Keratinocyte (primary cell): ENCODE measurements around the gene RIC3. TPM values are rescaled to one million over a fixed set of nuclear protein-coding genes. Genes with fewer than 3 reads are reported as not detected.

ENCODE experiments used
- DNase-seq: peaks from one replicate; pipeline ENCODE4 v3.0.0-alpha.2; 2011; ENCODE audit warnings: low read depth, missing footprints, low spot score
- FAIRE-seq: peaks from 2 replicates; lab custom pipeline; 2011; peaks lifted over from hg19 to GRCh38; lab: Jason Lieb, UNC
- H2AFZ ChIP-seq: 2 replicates; pipeline ENCODE4 v1.6.0; 2012; ENCODE audit warnings: low read length, control low read depth, inconsistent platforms; ENCODE audit not compliant: control insufficient read depth
- H3K27ac ChIP-seq: 2 replicates; pipeline ENCODE4 v1.5.1; 2011; ENCODE audit warnings: low read length; ENCODE audit not compliant: control insufficient read depth, insufficient read depth
- H3K27me3 ChIP-seq: 3 replicates; pipeline ENCODE4 v1.6.0; 2011; ENCODE audit warnings: low read length; ENCODE audit not compliant: control insufficient read depth, insufficient read depth; ENCODE audit errors: extremely low read depth
- H3K36me3 ChIP-seq, 2 experiments: 2 replicates in 1 of 2; 3 replicates in 1 of 2; pipeline ENCODE4 v1.5.1; 2011; ENCODE audit warnings: low read length in 2 of 2, mild to moderate bottlenecking in 1 of 2; ENCODE audit not compliant: control insufficient read depth in 2 of 2, insufficient read depth in 2 of 2; ENCODE audit errors: extremely low read depth in 1 of 2
- H3K4me1 ChIP-seq: 3 replicates; pipeline ENCODE4 v1.5.1; 2011; ENCODE audit warnings: low read length; ENCODE audit not compliant: control insufficient read depth, insufficient read depth; ENCODE audit errors: extremely low read depth
- H3K4me2 ChIP-seq: 3 replicates; pipeline ENCODE4 v1.6.0; 2011; ENCODE audit warnings: low read depth, low read length; ENCODE audit not compliant: control insufficient read depth, insufficient read depth; ENCODE audit errors: extremely low read depth
- H3K4me3 ChIP-seq, 3 experiments: fragments of 200-600 bp in 1 of 3; sonication (generic) in 1 of 3; 2 replicates in 2 of 3; 3 replicates in 1 of 3; pipeline ENCODE4 v1.5.1; 2011 to 2016; ENCODE audit warnings: low read length in 3 of 3, mild to moderate bottlenecking in 3 of 3, control low read depth in 2 of 3, inconsistent platforms in 1 of 3, low read depth in 1 of 3, mixed read lengths in 1 of 3, mixed run types in 1 of 3, moderate library complexity in 1 of 3; ENCODE audit not compliant: control insufficient read depth in 2 of 3, insufficient read depth in 2 of 3; ENCODE audit errors: extremely low read depth in 1 of 3
- H3K79me2 ChIP-seq: 2 replicates; pipeline ENCODE4 v1.6.0; 2012; ENCODE audit warnings: low read length; ENCODE audit not compliant: control insufficient read depth, insufficient read depth
- H3K9ac ChIP-seq: 3 replicates; pipeline ENCODE4 v1.6.0; 2011; ENCODE audit warnings: low read length; ENCODE audit not compliant: control insufficient read depth, insufficient read depth; ENCODE audit errors: extremely low read depth
- H3K9me1 ChIP-seq: 3 replicates; pipeline ENCODE4 v1.6.0; 2011; ENCODE audit warnings: low read length; ENCODE audit not compliant: control insufficient read depth, insufficient read depth; ENCODE audit errors: extremely low read depth
- H3K9me3 ChIP-seq: 2 replicates; pipeline ENCODE4 v1.5.1; 2012; ENCODE audit warnings: low read depth, low read length; ENCODE audit not compliant: control insufficient read depth
- H4K20me1 ChIP-seq: 3 replicates; pipeline ENCODE4 v1.6.0; 2011; ENCODE audit warnings: low read length; ENCODE audit not compliant: control insufficient read depth, insufficient read depth; ENCODE audit errors: extremely low read depth
- CTCF ChIP-seq, 3 experiments: IDR thresholded peaks in 1 of 3; conservative IDR thresholded peaks in 1 of 3; optimal IDR thresholded peaks in 1 of 3; 2 replicates in 2 of 3; 3 replicates in 1 of 3; pipeline versions ENCODE3 to v1.5.1; 2011; ENCODE audit warnings: low read length in 3 of 3, mild to moderate bottlenecking in 3 of 3, moderate library complexity in 2 of 3, control low read depth in 1 of 3, inconsistent platforms in 1 of 3; ENCODE audit not compliant: insufficient read depth in 2 of 3; ENCODE audit errors: extremely low read depth in 1 of 3
- EZH2 ChIP-seq: IDR thresholded peaks from one replicate; pipeline ENCODE4 v1.6.1; 2012; ENCODE audit warnings: inconsistent platforms, mild to moderate bottlenecking, low read length, moderate library complexity
- dilution Hi-C: fragments of 300-500 bp; cut with MboI; formaldehyde crosslinking; loops from one replicate; pipeline ENCODE4 v1.7.0; 2020; ENCODE audit warnings: low sequenced_read_pairs; ENCODE audit not compliant: extremely low pct_ligation_motif_present
- polyA plus RNA-seq, 5 experiments: library from polyadenylated mRNA; depleted of rRNA in 3 of 5; stranded (reverse) in 3 of 5; stranded (forward) in 1 of 5; unstranded in 1 of 5; fragments of >200 nt; gene quantifications; 1 replicate in 1 of 5; 2 replicates in 3 of 5; 3 replicates in 1 of 5; pipeline versions ENCODE4 v1.2.1 to v1.2.3, GENCODE V29; 2011 to 2012; ENCODE audit warnings: missing spikeins in 2 of 5, low read depth in 1 of 5, low replicate concordance in 1 of 5

The RIC3 gene
- polyA plus RNA-seq, 1 donor (not counting 4 experiments of a cell fraction or from before 2014, with no cell fraction given): 2.5 TPM

DNA sequence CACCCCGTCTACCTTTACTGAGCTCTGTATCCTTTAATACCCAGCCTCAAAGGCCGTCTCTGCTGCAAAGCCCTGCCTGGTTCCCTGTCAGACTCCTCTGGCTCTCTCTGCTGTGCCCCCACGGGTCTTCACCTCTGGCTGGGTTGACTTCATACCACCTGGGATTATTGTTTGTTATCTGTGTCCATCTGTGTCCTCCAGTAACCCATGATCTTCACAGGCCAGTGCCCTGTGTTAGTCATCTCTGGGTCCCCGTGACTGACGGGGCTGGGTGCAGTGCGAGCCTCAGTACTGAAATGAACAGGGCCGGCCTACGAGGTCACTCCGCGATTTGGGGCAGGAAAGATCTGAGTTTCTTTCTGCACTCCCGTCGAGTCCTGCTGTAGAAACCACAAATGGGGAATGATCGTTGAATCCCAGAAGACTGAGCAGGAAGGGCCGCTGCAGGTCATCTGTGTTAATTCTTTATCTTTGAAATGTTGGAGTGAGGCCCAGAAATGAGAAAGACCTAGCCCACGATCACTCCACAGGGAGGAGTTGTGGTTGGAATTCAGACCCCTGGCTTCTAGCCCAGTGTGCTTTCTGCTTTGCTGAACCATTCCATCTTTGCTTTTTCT, 100.1 kb downstream of the RIC3 start:
- Histone ChIP-seq H3K36me3 (no peaks in the 10 kb centered on the region), H3K27ac (no peak overlapping the region), H3K9me1 (no peaks in the 10 kb centered on the region), H4K20me1 (no peaks in the 10 kb centered on the region), H3K4me3 (no peak overlapping the region), H3K9ac (no peak overlapping the region), H3K4me1 (no peaks in the 10 kb centered on the region), H3K79me2 (no peaks in the 10 kb centered on the region), H3K27me3 (peaks cover 7% of the 10 kb centered on the region), H3K9me3 (no peaks in the 10 kb centered on the region), H3K4me2 (no peak overlapping the region), H2AFZ (no peak overlapping the region)
- dilution Hi-C loops: no loop called here
- no peak for FAIRE-seq
- DNase-seq: no peak
- no peak for TF ChIP-seq CTCF (optimal IDR thresholded peaks at IDR 0.05 in 1 of 3, IDR thresholded peaks at IDR 0.05 in 1 of 3, conservative IDR thresholded peaks at IDR 0.05 in 1 of 3; ENCODE audit: extremely low read depth in 1 of 3, insufficient read depth in 2 of 3, low read length in 3 of 3)
- TF ChIP-seq EZH2: no peak

GRCh38 chr11:8067929-8068575, 100.8 kb downstream of the RIC3 start:
- no peak for TF ChIP-seq EZH2
- no peak for TF ChIP-seq CTCF (optimal IDR thresholded peaks at IDR 0.05 in 1 of 3, IDR thresholded peaks at IDR 0.05 in 1 of 3, conservative IDR thresholded peaks at IDR 0.05 in 1 of 3; ENCODE audit: extremely low read depth in 1 of 3, insufficient read depth in 2 of 3, low read length in 3 of 3)
- no peak for DNase-seq

More at GRCh38 chr11:8067929-8068575, 100.8 kb downstream of the RIC3 start:
- Histone ChIP-seq H3K27me3 (peaks cover 5% of the 10 kb centered on the region), H3K9me1 (no peaks in the 10 kb centered on the region), H3K36me3 (no peaks in the 10 kb centered on the region), H2AFZ (no peak overlapping the region), H3K9me3 (no peaks in the 10 kb centered on the region), H4K20me1 (no peaks in the 10 kb centered on the region), H3K4me2 (no peak overlapping the region), H3K9ac (no peak overlapping the region), H3K27ac (no peak overlapping the region), H3K79me2 (no peaks in the 10 kb centered on the region), H3K4me1 (no peaks in the 10 kb centered on the region), H3K4me3 (no peak overlapping the region)
- dilution Hi-C loops: no loop called here
- no peak for FAIRE-seq
